Ovary (tissue), 9 donors: Measurements from ENCODE around the gene FAM210A. TPM values are rescaled to one million over a fixed set of nuclear protein-coding genes. Genes with fewer than 3 reads are reported as not detected.
"Not testable (repeated sequence)": the region's sequence is repeated elsewhere in the genome, so short reads cannot be mapped to it uniquely, and the experiment has no call there.

ENCODE experiments used
- DNase-seq, 5 donors: peaks; one replicate each; pipeline ENCODE4 v3.0.0-alpha.2; 2019 to 2020
- H3K27ac ChIP-seq, 2 donors: fragments of 200-600 bp; one replicate each; pipeline versions ENCODE4 v1.5.1 to v1.8.0; 2019 to 2022
- H3K27me3 ChIP-seq: fragments of 200-600 bp; one replicate; pipeline ENCODE4 v1.8.0; 2022
- H3K36me3 ChIP-seq: fragments of 200-600 bp; sonication (generic); one replicate; pipeline ENCODE4 v1.5.1; 2019
- H3K4me1 ChIP-seq: one replicate; pipeline ENCODE4 v1.8.1; 2013; ENCODE audit warnings: mild to moderate bottlenecking, moderate library complexity; ENCODE audit not compliant: insufficient read depth
- H3K4me3 ChIP-seq: fragments of 200-600 bp; sonication (generic); one replicate; pipeline ENCODE4 v1.5.1; 2017
- H3K9me3 ChIP-seq, 2 donors: fragments of 200-600 bp in 1 of 2; sonication (generic) in 1 of 2; one replicate each; pipeline versions ENCODE4 v1.5.1 to v1.8.1; 2013 to 2019; ENCODE audit warnings: mild to moderate bottlenecking in 1 of 2, moderate library complexity in 1 of 2
- EP300 ChIP-seq: sonication (generic); formaldehyde crosslinking; IDR thresholded peaks from one replicate; pipeline ENCODE4 v1.6.1; 2017; ENCODE audit warnings: antibody characterized with exemption
- POLR2A ChIP-seq: fragments of 450-650 bp; IDR thresholded peaks from one replicate; pipeline ENCODE4 v1.6.1; 2017; ENCODE audit warnings: antibody characterized with exemption, mild to moderate bottlenecking, moderate library complexity
- WGBS, 3 donors: extraction: QIAGEN DNeasy Blood & Tissue Kit in 1 of 3; methylation state at CpG; one replicate each; pipeline versions ENCODE4 v1.1.5 to v1.1.7; 2013 to 2017; 5-methylcytosine and 5-hydroxymethylcytosine counted together
- intact Hi-C, 4 donors: fragments of 100-400 bp; cut with DNase I; formaldehyde crosslinking; loops; one replicate each; pipeline versions ENCODE4 v1.11.0 to v1.15.1; 2022 to 2023
- polyA plus RNA-seq, 2 donors: library from polyadenylated mRNA; stranded (reverse); fragments of 200-250 nt in 1 of 2; fragments of 350-450 nt in 1 of 2; fragmentation: Illumina TruSeq in 1 of 2; extraction: RNeasy Lipid Tissue Mini Kit (QIAGEN cat#74804) in 1 of 2; gene quantifications; one replicate each; pipeline ENCODE4 v1.2.3, GENCODE V29; 2013 to 2014
- total RNA-seq, 7 donors: library from RNA; depleted of rRNA in 2 of 7; stranded (reverse); fragments of >200 nt in 2 of 7; fragmentation: NEBNext Ultra II Directional in 3 of 7; extraction: Animal tissue kit (Norgen Biotek cat#: 25700) in 3 of 7; gene quantifications; one replicate each; pipeline versions ENCODE4 v1.1.0 to v1.2.4, GENCODE V29; 2016 to 2023
- TF ChIP-seq, protein P1 (sequence below), 3 donors: fragments of 450-650 bp in 2 of 3; fragments of 200-600 bp in 1 of 3; IDR thresholded peaks; one replicate each; pipeline versions ENCODE4 v1.5.1 to v1.8.0; 2016 to 2022; ENCODE audit warnings: antibody characterized with exemption in 3 of 3, mild to moderate bottlenecking in 1 of 3
- donor health status: DM: no; HTN: no; CAD: no; lungs with moderate emphysema.
- donor health status: DM: no; HTN: no; CAD: no.
- donor health status: Bipolar disorder and iron deficiency.
- donor health status: DM: yes; HTN: yes; CAD: no.
- donor health status: DM: no; HTN: no; CAD: no.
- donor health status: DM: yes; HTN: yes; CAD: no.

FAM210A gene
- total and polyA plus RNA-seq, 9 donors: 4.7 to 15.2 (median 12.6) TPM

DNA sequence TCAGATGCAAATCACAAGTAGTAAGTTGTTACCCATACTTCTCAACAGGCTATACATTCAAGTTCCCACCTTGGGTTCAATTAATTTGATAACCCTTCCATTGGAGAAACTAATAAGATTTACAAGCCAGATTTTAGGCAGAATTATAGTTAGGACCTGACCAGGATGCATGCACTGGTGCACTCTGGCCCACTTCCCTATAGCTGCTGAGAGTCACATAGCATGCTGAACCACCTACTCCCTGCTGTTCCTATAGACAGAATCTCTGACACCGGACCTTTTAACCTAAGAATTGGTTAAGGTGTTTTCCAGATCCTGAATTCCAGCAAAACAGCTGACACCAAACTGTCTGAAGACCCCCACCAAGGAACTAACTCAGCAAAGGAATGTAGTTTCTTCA lies 26.2 kb downstream of the FAM210A start:
- H3K9me3 ChIP-seq: no peaks in the 10 kb centered on the region
- H3K4me1 ChIP-seq: no peaks in the 10 kb centered on the region
- intact Hi-C loops: no loop called here
- H3K36me3 ChIP-seq: no peaks in the 10 kb centered on the region
- no peaks in the 10 kb centered on the region for H3K27me3 ChIP-seq
- no peak overlapping the region for H3K27ac ChIP-seq
- TF ChIP-seq, protein P1, sequence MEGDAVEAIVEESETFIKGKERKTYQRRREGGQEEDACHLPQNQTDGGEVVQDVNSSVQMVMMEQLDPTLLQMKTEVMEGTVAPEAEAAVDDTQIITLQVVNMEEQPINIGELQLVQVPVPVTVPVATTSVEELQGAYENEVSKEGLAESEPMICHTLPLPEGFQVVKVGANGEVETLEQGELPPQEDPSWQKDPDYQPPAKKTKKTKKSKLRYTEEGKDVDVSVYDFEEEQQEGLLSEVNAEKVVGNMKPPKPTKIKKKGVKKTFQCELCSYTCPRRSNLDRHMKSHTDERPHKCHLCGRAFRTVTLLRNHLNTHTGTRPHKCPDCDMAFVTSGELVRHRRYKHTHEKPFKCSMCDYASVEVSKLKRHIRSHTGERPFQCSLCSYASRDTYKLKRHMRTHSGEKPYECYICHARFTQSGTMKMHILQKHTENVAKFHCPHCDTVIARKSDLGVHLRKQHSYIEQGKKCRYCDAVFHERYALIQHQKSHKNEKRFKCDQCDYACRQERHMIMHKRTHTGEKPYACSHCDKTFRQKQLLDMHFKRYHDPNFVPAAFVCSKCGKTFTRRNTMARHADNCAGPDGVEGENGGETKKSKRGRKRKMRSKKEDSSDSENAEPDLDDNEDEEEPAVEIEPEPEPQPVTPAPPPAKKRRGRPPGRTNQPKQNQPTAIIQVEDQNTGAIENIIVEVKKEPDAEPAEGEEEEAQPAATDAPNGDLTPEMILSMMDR (IDR thresholded peaks at IDR 0.05): no peak
- no peak for TF ChIP-seq POLR2A
- no peak for TF ChIP-seq EP300
- WGBS, 3 donors: 96 to 100% (median 98%) methylated on average over 1 of the region's 1 CpG
- H3K4me3 ChIP-seq: no peak overlapping the region
- no peak for DNase-seq

DNA sequence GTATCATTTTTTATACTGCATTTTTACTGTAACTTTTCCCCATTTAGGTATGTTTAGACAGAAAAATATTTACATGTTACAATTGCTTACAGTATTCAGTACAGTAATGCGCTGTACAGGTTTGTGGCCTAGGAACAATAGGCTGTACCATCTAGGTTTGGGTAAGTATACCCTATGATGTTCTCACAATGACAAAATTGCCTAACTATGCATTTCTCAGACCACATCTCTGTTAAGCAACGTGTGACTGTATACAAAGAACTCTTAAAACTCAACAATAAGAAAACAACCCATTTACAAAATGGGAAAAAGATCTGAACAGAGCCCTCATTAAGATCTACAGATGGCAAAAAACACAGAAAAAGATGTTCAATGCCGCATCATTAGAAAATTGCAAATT lies 29.4 kb downstream of the FAM210A start:
- Histone ChIP-seq H3K27ac (no peak overlapping the region), H3K4me3 (no peak overlapping the region), H3K36me3 (no peaks in the 10 kb centered on the region), H3K4me1 (no peaks in the 10 kb centered on the region), H3K9me3 (no peaks in the 10 kb centered on the region), H3K27me3 (no peaks in the 10 kb centered on the region)
- whole genome bisulfite sequencing, 3 donors: 93 to 97% (median 95%) methylated on average over 3 of the region's 3 CpGs
- no peak for DNase-seq
- intact Hi-C loops: no loop called here
- TF ChIP-seq EP300: no peak
- TF ChIP-seq, protein P1 (IDR thresholded peaks at IDR 0.05): no peak
- no peak for TF ChIP-seq POLR2A

DNA sequence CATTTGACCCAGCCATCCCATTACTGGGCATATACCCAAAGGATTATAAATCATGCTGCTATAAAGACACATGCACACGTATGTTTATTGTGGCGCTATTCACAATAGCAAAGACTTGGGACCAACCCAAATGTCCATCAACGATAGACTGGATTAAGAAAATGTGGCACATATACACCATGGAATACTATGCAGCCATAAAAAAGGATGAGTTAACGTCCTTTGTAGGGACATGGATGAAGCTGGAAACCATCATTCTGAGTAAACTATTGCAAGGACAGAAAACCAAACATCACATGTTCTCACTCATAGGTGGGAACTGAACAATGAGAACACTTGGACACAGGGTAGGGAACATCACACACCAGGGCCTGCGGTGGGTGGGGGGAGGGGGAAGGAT lies 31.0 kb downstream of the FAM210A start:
- H3K4me3 ChIP-seq, DNase-seq, H3K9me3 ChIP-seq, intact Hi-C loops, H3K4me1 ChIP-seq, H3K27me3 ChIP-seq, H3K27ac ChIP-seq, H3K36me3 ChIP-seq: not testable (repeated sequence)
- WGBS, 3 donors: 92 to 95% (median 94%) methylated on average over 5 of the region's 5 CpGs

DNA sequence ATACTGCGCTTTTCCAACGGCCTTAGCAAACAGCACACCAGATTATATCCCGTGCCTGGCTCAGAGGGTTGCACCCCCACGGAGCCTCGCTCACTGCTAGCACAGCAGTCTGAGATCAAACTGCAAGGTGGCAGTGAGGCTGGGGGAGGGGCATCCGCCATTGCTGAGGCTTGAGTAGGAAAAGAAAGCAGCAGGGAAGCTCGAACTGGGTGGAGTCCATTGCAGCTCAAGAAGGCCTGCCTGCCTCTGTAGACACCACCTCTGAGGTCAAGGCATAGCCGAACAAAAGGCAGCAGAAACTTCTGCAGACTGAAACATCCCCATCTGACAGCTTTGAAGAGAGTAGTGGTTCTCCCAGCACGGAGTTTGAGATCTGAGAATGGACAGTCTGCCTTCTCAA lies 36.3 kb downstream of the FAM210A start:
- H3K36me3 ChIP-seq, intact Hi-C loops, H3K4me3 ChIP-seq, H3K4me1 ChIP-seq, H3K27me3 ChIP-seq, H3K27ac ChIP-seq, H3K9me3 ChIP-seq, DNase-seq: not testable (repeated sequence)
- 96 to 98% (median 96%) methylated on average over 9 of the region's 9 CpGs for WGBS, 3 donors

DNA sequence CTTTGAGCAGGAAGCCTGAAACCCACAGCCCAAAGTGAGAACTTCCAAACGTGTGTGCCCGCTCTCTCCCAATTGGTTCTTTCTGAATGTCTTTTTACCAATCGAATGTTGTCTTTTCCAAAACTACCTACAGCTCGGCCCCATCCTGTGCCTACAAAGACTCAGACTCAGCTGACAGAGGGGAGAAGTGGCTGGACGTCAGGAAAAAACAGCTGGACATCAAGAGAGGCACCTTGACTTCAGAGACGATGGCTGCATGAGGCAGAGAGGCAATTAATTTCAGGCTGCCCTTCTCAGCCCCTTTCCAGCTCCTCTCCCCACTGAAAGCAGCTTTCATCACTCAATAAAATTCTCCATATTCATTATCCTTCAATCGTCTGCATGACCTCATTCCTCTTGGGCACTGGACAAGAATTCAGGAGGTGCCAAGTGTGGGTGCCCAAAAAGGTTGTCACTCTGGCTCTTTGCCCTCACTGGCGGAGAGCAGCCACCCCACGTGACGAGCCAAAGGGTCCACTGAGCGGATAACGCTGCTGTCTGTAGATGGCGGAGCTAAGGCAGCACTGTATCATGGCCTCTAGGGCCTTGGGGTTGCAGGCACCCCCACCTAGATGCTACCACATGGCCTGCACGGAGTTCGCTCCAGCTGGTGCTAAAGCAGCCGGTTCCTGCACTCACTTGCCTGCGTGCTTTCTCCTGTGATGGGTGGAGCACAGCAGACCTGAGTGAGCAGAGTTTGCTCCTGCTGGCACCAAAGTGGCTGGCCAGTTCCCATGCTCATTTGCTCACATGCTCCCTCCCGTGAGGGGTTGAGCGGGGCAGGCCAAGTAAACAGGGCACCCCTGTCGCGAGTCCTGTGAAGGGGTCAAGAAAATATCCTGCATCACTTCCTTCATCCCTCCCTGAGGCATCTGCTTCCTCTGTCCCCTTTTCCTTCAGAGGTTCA lies 37.9 kb downstream of the FAM210A start:
- DNase-seq: no peak
- 88 to 91% (median 90%) methylated on average over 21 of the region's 21 CpGs for WGBS, 3 donors
- Histone ChIP-seq H3K9me3 (no peaks in the 10 kb centered on the region), H3K27me3 (no peaks in the 10 kb centered on the region), H3K27ac (no peak overlapping the region), H3K4me3 (no peak overlapping the region), H3K4me1 (no peaks in the 10 kb centered on the region), H3K36me3 (no peaks in the 10 kb centered on the region)
- intact Hi-C loops: no loop called here
- no peak for TF ChIP-seq EP300
- TF ChIP-seq POLR2A: no peak
- TF ChIP-seq, protein P1 (IDR thresholded peaks at IDR 0.05): no peak
